NT2/D1 (cell line): ENCODE measurements around the gene FBXO24.

Source experiments
- SUZ12 ChIP-seq: IDR thresholded peaks from 2 replicates; pipeline ENCODE4 v1.6.1; 2011; ENCODE audit not compliant: insufficient read length, insufficient read depth; ENCODE audit errors: extremely low read depth
- YY1 ChIP-seq: IDR thresholded peaks from 2 replicates; pipeline ENCODE4 v1.6.1; 2011; ENCODE audit not compliant: insufficient read length, insufficient read depth
- ZNF274 ChIP-seq: IDR thresholded peaks from 2 replicates; pipeline ENCODE4 v1.6.1; 2011; ENCODE audit warnings: mild to moderate bottlenecking, low read depth, low read length

- TF ChIP-seq SUZ12 (no peak), ZNF274 (no peak), YY1 (no peak)
These were observed 43.9 kb downstream of the FBXO24 start for GRCh38 chr7:100630066-100630465.
